K562 (cell line): Measurements from ENCODE around the gene RFX3. TPM values are rescaled to one million over a fixed set of nuclear protein-coding genes. Genes with fewer than 3 reads are reported as not detected.

Experiments used
- ATAC-seq: fragments of 200-7000 bp; cut with Tn5 transposase; 3 replicates; pipeline ENCODE4 v1.9.1; 2020; ENCODE audit warnings: moderate library complexity
- BruUV-seq: library from RNA; stranded (reverse); fragments of 400-500 nt; replicated peaks from 2 replicates; lab custom pipeline; 2021; lab: Mats Ljungman, UMichigan
- CTCF ChIA-PET: fragments of 300-600 bp; formaldehyde crosslinking; extraction: SDS; loops from one replicate; lab custom pipeline; 2021; ENCODE audit warnings: low intra/inter-chr PET ratio; lab: Yijun Ruan, JAX
- POLR2A ChIA-PET: fragments of 300-600, 350-650 bp; sonication (Branson Sonifier 250); formaldehyde crosslinking; extraction: SDS; loops from one replicate; lab custom pipeline; 2021; ENCODE audit warnings: antibody characterized with exemption, inconsistent platforms; lab: Yijun Ruan, JAX
- DNase-seq, 4 experiments: peaks; one replicate each; pipeline versions ENCODE4 v3.0.0 to v3.0.0-alpha.2; 2011 to 2018; ENCODE audit warnings: low spot score in 3 of 4, mixed read lengths in 3 of 4; ENCODE audit errors: extremely low read depth in 1 of 4
- FAIRE-seq: peaks from 2 replicates; lab custom pipeline; 2011; peaks lifted over from hg19 to GRCh38; lab: Jason Lieb, UNC
- H2AFZ ChIP-seq: 2 replicates; pipeline ENCODE4 v1.6.0; 2011; ENCODE audit warnings: low read depth, low read length, control low read depth, inconsistent platforms
- H3K27ac ChIP-seq: fragments of 200-600 bp; 3 replicates; pipeline ENCODE4 v1.8.0; 2011; ENCODE audit warnings: low read depth, mild to moderate bottlenecking, control low read depth, inconsistent platforms, low read length, moderate library complexity, mixed read lengths; ENCODE audit errors: extremely low read depth
- H3K27me3 ChIP-seq, 2 experiments: fragments of 300-600 bp in 1 of 2; 2 replicates in 1 of 2; 3 replicates in 1 of 2; pipeline versions ENCODE4 v1.6.0 to v1.8.0; 2011; ENCODE audit warnings: inconsistent platforms in 2 of 2, low read length in 2 of 2, mild to moderate bottlenecking in 1 of 2, mixed read lengths in 1 of 2, moderate library complexity in 1 of 2; ENCODE audit not compliant: control insufficient read depth in 2 of 2, insufficient read depth in 2 of 2
- H3K36me3 ChIP-seq: fragments of 300-600 bp; 3 replicates; pipeline ENCODE4 v1.8.0; 2011; ENCODE audit warnings: mild to moderate bottlenecking, low read length, inconsistent platforms; ENCODE audit not compliant: control insufficient read depth, insufficient read depth
- H3K4me1 ChIP-seq, 2 experiments: fragments of 200-600 bp in 1 of 2; replicated peaks in 1 of 2; 2 replicates in 1 of 2; 3 replicates in 1 of 2; pipeline versions ENCODE4 v1.5.1 to v1.8.0; 2011; ENCODE audit warnings: inconsistent platforms in 2 of 2, low read length in 2 of 2, mild to moderate bottlenecking in 1 of 2, mixed read lengths in 1 of 2, moderate library complexity in 1 of 2; ENCODE audit not compliant: control insufficient read depth in 2 of 2, insufficient read depth in 2 of 2
- H3K4me2 ChIP-seq: 2 replicates; pipeline ENCODE4 v1.6.1; 2011; ENCODE audit warnings: low read length, control low read depth, inconsistent platforms, mixed read lengths; ENCODE audit not compliant: insufficient read depth
- H3K4me3 ChIP-seq: fragments of 200-600 bp; sonication (generic), shearing (Covaris generic); 2 replicates; pipeline ENCODE4 v1.5.1; 2016; ENCODE audit warnings: control low read depth, inconsistent platforms
- H3K79me2 ChIP-seq: fragments of 200-600 bp; 3 replicates; pipeline ENCODE4 v1.8.0; 2011; ENCODE audit warnings: low read length, inconsistent platforms; ENCODE audit not compliant: control insufficient read depth, insufficient read depth
- H3K9ac ChIP-seq, 2 experiments: 2 replicates each; pipeline versions ENCODE4 v1.6.0 to v1.6.1; 2011; ENCODE audit warnings: low read depth in 2 of 2, low read length in 2 of 2, control low read depth in 1 of 2, inconsistent platforms in 1 of 2, mild to moderate bottlenecking in 1 of 2, mixed read lengths in 1 of 2; ENCODE audit not compliant: insufficient read depth in 1 of 2
- H3K9me1 ChIP-seq: one replicate; pipeline ENCODE4 v1.6.0; 2011; ENCODE audit warnings: inconsistent platforms, mild to moderate bottlenecking, low read length, moderate library complexity; ENCODE audit not compliant: control insufficient read depth, insufficient read depth
- H3K9me3 ChIP-seq: replicated peaks from 2 replicates; pipeline ENCODE4 v1.5.1; 2011; ENCODE audit warnings: low read depth, low read length, inconsistent platforms; ENCODE audit not compliant: control insufficient read depth, insufficient read depth
- H4K20me1 ChIP-seq: replicated peaks from 2 replicates; pipeline ENCODE4 v1.6.1; 2011; ENCODE audit warnings: low read length, inconsistent platforms, mixed read lengths; ENCODE audit not compliant: control insufficient read depth, insufficient read depth
- COPS2 ChIP-seq: fragments of 450-650 bp; conservative IDR thresholded peaks from 2 replicates; pipeline ENCODE4 v1.6.1; 2016; ENCODE audit warnings: mild to moderate bottlenecking, moderate library complexity
- FOXK1 ChIP-seq: sonication (generic); formaldehyde crosslinking; IDR thresholded peaks from 2 replicates; pipeline ENCODE4 v1.8.0; 2022; ENCODE audit warnings: missing genetic modification reagents, mild to moderate bottlenecking, borderline replicate concordance
- GABPB2 ChIP-seq: fragments of 250-450 bp; sonication (Bioruptor Pico); conservative IDR thresholded peaks from 2 replicates; pipeline ENCODE4 v1.5.1; 2021; ENCODE audit warnings: mild to moderate bottlenecking
- MTA3 ChIP-seq: fragments of 450-650 bp; formaldehyde crosslinking; IDR thresholded peaks from 2 replicates; pipeline ENCODE4 v1.6.1; 2017; ENCODE audit warnings: mild to moderate bottlenecking, borderline replicate concordance
- NUFIP1 ChIP-seq: fragments of 450-650 bp; IDR thresholded peaks from 2 replicates; pipeline ENCODE4 v1.6.1; 2018; ENCODE audit not compliant: partially characterized antibody
- PHB ChIP-seq: fragments of 250-450 bp; sonication (Bioruptor Pico); IDR thresholded peaks from 2 replicates; pipeline ENCODE4 v1.5.0; 2021
- RAD51 ChIP-seq: fragments of 450-650 bp; IDR thresholded peaks from 2 replicates; pipeline ENCODE4 v1.7.1; 2016; ENCODE audit warnings: low read depth, mild to moderate bottlenecking, borderline replicate concordance
- RBM34 ChIP-seq: fragments of 200-400 bp; formaldehyde crosslinking; IDR thresholded peaks from 2 replicates; pipeline ENCODE4 v1.6.1; 2018; ENCODE audit warnings: low read length, borderline replicate concordance; ENCODE audit not compliant: insufficient read depth
- SMARCC2 ChIP-seq: fragments of 450-650 bp; IDR thresholded peaks from 2 replicates; pipeline ENCODE4 v1.6.1; 2017; ENCODE audit warnings: antibody characterized with exemption, moderate library complexity, mild to moderate bottlenecking, low read depth
- U2AF1 ChIP-seq: fragments of 200-400 bp; formaldehyde crosslinking; optimal IDR thresholded peaks from 2 replicates; pipeline ENCODE3; 2017; ENCODE audit warnings: mild to moderate bottlenecking, low read depth, low read length, moderate library complexity
- WHSC1 ChIP-seq: IDR thresholded peaks from one replicate; pipeline ENCODE4 v1.6.1; 2012; ENCODE audit warnings: low read length, control low read depth, inconsistent platforms
- YBX1 ChIP-seq: fragments of 450-650 bp; IDR thresholded peaks from 2 replicates; pipeline ENCODE4 v1.7.1; 2016; ENCODE audit warnings: mild to moderate bottlenecking
- ZEB2 ChIP-seq: fragments of 450-650 bp; IDR thresholded peaks from 2 replicates; pipeline ENCODE4 v1.6.1; 2016
- WGBS: fragments of 100-300 bp; shearing (Covaris generic); methylation state at CpG from one replicate; pipeline ENCODE4 v1.1.6; 2016; ENCODE audit warnings: low coverage, mixed read lengths; ENCODE audit not compliant: insufficient coverage; ENCODE audit errors: missing lambda C conversion rate; 5-methylcytosine and 5-hydroxymethylcytosine counted together
- in situ Hi-C: fragments of 300-500 bp; cut with MboI; formaldehyde crosslinking; loops from 4 replicates; pipeline ENCODE4 v1.15.0; 2018; ENCODE audit warnings: inconsistent platforms, mixed read lengths
- intact Hi-C: fragments of 100-400 bp; cut with micrococcal nuclease; formaldehyde crosslinking; loops from 2 replicates; pipeline ENCODE4 v1.14.2; 2022
- polyA plus RNA-seq, 8 experiments: library from polyadenylated mRNA; depleted of rRNA in 4 of 8; stranded (reverse) in 5 of 8; unstranded in 3 of 8; fragments of >200 nt; fragmentation: Nextera tagmentation in 2 of 8; fragmentation: Illumina TruSeq in 1 of 8; extraction: Ambion mirVana in 2 of 8; extraction: Trizol in 1 of 8; gene quantifications; 2 replicates each; pipeline versions ENCODE4 v1.2.1 to v1.2.3, GENCODE V29; 2011 to 2014; ENCODE audit warnings: inconsistent platforms in 1 of 8, missing spikeins in 1 of 8
- total RNA-seq, 7 experiments: library from RNA; depleted of rRNA in 6 of 7; stranded (reverse); fragments of >200 nt in 6 of 7; fragmentation: Illumina TruSeq in 2 of 7; extraction: Trizol in 2 of 7; gene quantifications; 2 replicates each; pipeline versions ENCODE4 v1.2.1 to v1.2.3, GENCODE V29; 2011 to 2021; ENCODE audit warnings: low replicate concordance in 1 of 7

RFX3 gene
- total and polyA plus RNA-seq, 9 of the 15 experiments (the other 6 are each of a cell fraction or from before 2014, with no cell fraction given): 0.86 to 4.9 (median 2.0) TPM

DNA sequence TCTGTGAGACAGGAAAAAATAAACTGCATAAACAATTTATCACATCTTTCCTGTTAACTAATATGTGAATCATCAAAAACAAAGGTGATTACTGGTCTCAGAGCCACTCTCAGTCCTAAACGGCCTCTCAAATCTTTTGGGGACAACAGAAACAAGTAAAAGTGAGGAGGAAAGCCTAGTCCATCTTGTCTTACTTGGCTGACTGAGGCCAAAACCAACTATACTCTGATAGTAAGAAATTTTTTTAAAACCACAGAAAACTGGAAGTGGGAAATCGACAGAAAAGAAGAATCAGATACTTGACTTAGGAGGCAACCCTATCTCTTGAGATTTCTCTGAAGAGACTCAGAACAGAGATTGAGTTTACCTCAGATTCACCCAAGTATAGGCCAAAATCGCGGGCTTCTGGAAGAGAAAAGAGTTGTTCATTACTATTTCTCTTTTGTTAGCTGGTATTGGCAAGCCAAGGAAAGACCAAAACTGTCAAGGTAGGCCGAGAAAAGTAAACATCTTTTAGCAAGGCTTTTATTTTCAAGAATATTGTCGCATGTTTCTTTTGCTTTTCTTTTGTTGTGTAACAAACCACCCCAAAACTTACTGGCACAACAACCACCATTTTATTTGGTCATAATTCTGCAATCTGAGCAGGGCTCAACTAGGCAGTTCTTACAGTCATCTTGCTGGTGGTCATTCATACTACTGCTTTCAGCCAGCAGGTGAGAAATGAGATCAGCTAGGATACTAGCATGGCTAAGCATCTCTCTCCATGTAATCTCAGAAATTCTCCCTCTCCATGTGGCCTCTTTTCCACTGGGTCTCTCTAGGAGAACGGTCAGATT is 46.1 kb downstream of the RFX3 start:
- Histone ChIP-seq H3K36me3 (peaks cover 6% of the 10 kb centered on the region; the same call in 1 of the 3 replicates), H3K9me3 (no peaks in the 10 kb centered on the region; the same call in 1 of the 2 replicates), H3K4me1 (peaks cover 0 to 2% of the 10 kb centered on the region in 2 experiments; a peak in 2 of 5 replicates), H3K4me2 (no peak overlapping the region)
- BruUV-seq: no TSS peak
- no peak for TF ChIP-seq COPS2
- no peak for TF ChIP-seq PHB (CRISPR knock-in tag)
- TF ChIP-seq U2AF1: no peak
- TF ChIP-seq ZEB2: no peak
- TF ChIP-seq RBM34: no peak
- TF ChIP-seq NUFIP1: no peak
- TF ChIP-seq MTA3: no peak
- no peak for TF ChIP-seq WHSC1
- TF ChIP-seq SMARCC2: no peak
- no peak for TF ChIP-seq FOXK1 (CRISPR knock-in tag)
- no peak for TF ChIP-seq RAD51
- TF ChIP-seq GABPB2: no peak
- no peak for TF ChIP-seq YBX1
- TF ChIP-seq, all 486 proteins: peak for 0
- CTCF ChIA-PET: no interaction called here
- H3K79me2 ChIP-seq: no peaks in the 10 kb centered on the region
- no peak overlapping the region for H2AFZ ChIP-seq
- FAIRE-seq: no peak
- no peak for DNase-seq
- intact Hi-C loops: no loop called here
- POLR2A ChIA-PET: no interaction called here
- H4K20me1 ChIP-seq: no peaks in the 10 kb centered on the region
- H3K9ac ChIP-seq: no peak overlapping the region
- no peak overlapping the region for H3K27ac ChIP-seq
- no peak overlapping the region for H3K4me3 ChIP-seq
- no peaks in the 10 kb centered on the region for H3K9me1 ChIP-seq
- WGBS: 85% methylated on average over 7 of the region's 7 CpGs
- no peaks in the 10 kb centered on the region for H3K27me3 ChIP-seq
- no peak for ATAC-seq
- in situ Hi-C loops: no loop called here
